IMR-90 (cell line): ENCODE results near the gene CCNJL.

Source experiments
- BHLHE40 ChIP-seq: fragments of 150-350 bp; IDR thresholded peaks from 2 replicates; pipeline ENCODE4 v1.6.1; 2016; ENCODE audit warnings: mild to moderate bottlenecking, low read depth, low read length
- CEBPB ChIP-seq: IDR thresholded peaks from 2 replicates; pipeline ENCODE4 v1.6.1; 2012; ENCODE audit warnings: low read depth, low read length, improper control_type of control experiment
- CTCF ChIP-seq: conservative IDR thresholded peaks from 2 replicates; pipeline ENCODE4 v1.5.1; 2012; ENCODE audit warnings: mild to moderate bottlenecking, low read depth, low read length, improper control_type of control experiment
- MAFK ChIP-seq: IDR thresholded peaks from 2 replicates; pipeline ENCODE4 v1.6.1; 2012; ENCODE audit warnings: low read depth, low read length, improper control_type of control experiment
- MAZ ChIP-seq: IDR thresholded peaks from 2 replicates; pipeline ENCODE4 v1.6.1; 2012; ENCODE audit warnings: low read depth, mild to moderate bottlenecking, low read length, improper control_type of control experiment, moderate library complexity, borderline replicate concordance
- MXI1 ChIP-seq: IDR thresholded peaks from 2 replicates; pipeline ENCODE4 v1.6.1; 2012; ENCODE audit warnings: low read depth, mild to moderate bottlenecking, low read length, moderate library complexity, borderline replicate concordance
- POLR2A ChIP-seq: IDR thresholded peaks from 2 replicates; pipeline ENCODE4 v1.6.1; 2012; ENCODE audit warnings: mild to moderate bottlenecking, low read depth, low read length
- SMC3 ChIP-seq: fragments of 150-350 bp; IDR thresholded peaks from 2 replicates; pipeline ENCODE4 v1.6.1; 2016; ENCODE audit warnings: low read depth, mild to moderate bottlenecking, antibody characterized with exemption, low read length, moderate library complexity

DNA sequence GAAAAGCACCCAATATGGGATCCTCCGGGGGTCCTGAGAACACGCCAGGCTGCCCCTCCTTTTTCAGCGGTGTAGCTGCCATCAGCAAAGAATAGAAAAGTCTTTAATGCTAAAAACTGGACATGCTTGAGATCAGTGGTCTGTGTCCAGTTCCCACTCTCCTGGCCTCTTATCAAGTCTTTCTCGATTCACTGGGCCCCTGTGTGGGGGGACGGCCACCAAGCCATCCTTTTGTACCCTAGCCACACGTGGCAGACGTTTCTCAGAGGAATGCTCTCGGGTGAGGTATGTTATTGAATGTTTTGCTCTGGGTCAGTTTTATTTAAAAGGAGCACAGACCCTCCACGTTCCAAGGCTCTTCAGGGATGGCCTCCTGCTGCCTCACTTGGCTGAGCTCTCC lies 59.4 kb downstream of the CCNJL start:
- no peak for TF ChIP-seq CTCF
- TF ChIP-seq MAFK = no peak
- no peak for TF ChIP-seq POLR2A
- no peak for TF ChIP-seq MXI1
- TF ChIP-seq SMC3 = no peak
- TF ChIP-seq BHLHE40 = no peak
- no peak for TF ChIP-seq MAZ
- no peak for TF ChIP-seq CEBPB
